LNCAP (cell line): ENCODE results near the gene INTS1.

Experiments used
- TF ChIP-seq, protein P1 (sequence below): fragments of 450-650 bp; IDR thresholded peaks from 2 replicates; pipeline ENCODE4 v1.5.1; 2017; ENCODE audit warnings: mild to moderate bottlenecking

The INTS1 gene

DNA sequence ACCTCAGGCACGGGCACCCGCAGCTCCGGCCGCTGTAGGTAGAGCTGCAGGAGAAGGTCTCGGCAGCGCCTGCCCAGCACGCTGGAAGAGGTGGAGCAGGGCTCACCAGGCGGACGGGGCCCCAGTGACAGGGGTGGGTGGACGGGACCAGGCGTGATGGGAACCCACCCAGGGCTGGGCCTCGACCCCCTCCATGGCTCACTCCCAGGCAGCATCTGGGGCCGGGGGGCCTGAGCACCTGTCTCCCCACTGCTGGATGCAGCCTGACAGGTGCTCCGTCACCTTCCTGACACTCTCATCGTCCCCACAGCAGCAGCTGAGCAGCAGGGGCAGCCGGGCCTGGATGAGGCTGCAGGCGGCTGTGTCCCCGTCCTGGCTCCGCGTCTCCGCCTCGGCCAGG is 28.2 kb downstream of the INTS1 start:
- TF ChIP-seq, protein P1, sequence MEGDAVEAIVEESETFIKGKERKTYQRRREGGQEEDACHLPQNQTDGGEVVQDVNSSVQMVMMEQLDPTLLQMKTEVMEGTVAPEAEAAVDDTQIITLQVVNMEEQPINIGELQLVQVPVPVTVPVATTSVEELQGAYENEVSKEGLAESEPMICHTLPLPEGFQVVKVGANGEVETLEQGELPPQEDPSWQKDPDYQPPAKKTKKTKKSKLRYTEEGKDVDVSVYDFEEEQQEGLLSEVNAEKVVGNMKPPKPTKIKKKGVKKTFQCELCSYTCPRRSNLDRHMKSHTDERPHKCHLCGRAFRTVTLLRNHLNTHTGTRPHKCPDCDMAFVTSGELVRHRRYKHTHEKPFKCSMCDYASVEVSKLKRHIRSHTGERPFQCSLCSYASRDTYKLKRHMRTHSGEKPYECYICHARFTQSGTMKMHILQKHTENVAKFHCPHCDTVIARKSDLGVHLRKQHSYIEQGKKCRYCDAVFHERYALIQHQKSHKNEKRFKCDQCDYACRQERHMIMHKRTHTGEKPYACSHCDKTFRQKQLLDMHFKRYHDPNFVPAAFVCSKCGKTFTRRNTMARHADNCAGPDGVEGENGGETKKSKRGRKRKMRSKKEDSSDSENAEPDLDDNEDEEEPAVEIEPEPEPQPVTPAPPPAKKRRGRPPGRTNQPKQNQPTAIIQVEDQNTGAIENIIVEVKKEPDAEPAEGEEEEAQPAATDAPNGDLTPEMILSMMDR = no peak

DNA sequence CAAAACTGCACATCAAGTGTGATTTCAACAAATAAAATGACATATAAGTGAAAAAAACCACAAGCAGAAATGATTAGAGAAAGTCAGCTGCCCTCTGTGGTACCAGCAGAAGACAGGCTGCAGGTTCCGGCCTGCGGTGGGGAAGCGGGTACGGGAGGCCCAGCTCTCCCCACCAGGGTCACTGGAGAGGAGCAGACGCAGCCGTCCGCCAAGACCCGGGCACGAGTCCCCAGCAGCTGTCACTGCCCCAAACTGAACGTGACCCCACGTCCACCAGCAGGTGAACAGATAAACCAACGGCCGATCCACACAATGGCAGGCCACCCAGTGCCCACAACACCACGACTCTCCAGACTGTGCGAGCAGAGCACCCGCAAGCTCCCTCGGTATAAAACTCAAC is 28.8 kb downstream of the INTS1 start:
- TF ChIP-seq, protein P1 = no peak

DNA sequence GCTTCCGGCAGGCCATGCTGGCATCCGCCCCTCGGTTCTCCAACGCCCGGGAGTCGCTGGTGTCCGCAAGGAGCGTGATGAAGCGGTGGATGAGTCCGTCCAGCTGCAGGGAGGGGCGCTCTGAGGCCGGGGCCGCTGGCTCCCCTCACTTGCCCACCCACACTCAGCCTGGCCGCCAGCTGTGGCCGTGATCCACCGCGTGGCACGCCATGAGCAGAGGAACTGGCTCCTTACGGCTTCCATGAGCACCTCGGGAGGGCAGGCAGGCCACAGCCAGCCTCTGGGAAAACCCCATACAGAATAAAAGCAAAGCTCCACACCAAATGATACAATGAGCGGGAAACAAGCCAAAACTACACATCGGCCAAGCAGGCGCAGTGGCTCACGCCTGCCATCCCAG is 29.5 kb downstream of the INTS1 start:
- TF ChIP-seq, protein P1 = no peak

DNA sequence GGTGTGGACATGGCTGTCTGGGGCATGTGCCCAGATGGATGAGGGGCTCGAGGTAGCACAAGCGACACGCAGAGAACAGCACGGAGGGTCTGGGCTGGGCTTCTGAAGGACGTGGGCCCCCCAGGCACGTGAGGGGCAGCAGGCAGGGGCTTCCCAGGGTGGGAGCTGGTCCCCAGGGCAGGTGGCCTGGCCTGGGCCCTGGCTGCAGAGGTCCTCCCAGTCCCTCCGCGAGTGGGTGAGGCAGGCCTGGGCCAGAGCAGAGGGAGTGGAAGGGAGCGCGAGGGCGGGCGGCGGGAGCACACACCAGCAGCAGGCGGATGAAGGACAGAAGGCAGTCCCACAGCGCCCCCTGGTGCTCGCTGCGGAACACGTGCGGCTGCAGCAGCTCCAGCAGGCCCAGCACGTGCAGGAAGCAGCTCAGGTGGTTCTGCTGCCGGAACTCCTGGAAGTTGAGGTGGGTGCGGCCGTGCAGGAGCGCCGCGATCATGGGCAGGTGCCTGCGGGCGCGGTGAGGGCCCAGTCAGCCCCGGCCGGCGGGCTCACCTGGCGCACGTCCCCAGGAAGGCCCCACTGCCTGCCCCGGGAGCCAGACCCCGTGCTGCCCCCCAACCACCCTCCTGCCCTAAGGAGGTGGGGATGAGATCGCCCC is 30.2 kb downstream of the INTS1 start:
- TF ChIP-seq, protein P1 = peak; percentile 94

DNA sequence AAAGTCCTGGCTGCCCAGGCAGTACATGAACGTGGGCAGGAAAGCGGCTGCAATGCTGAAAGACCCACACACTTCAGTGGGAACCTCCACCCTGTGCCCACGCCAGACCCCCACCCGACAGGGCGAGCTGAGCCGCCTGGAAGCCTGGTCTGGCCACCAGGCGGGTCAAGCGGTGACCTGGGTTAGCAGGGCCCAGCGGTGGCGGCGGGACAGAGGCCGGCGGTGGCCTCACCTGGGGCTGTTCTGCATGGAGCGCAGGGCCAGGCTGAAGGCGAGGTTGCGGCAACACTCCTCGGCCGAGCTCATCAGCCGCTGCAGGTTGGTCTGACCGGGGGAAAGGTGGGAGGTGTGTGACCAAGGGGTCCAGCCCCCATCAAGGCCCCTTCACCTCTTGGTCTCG is 33.3 kb downstream of the INTS1 start:
- TF ChIP-seq, protein P1 = no peak

DNA sequence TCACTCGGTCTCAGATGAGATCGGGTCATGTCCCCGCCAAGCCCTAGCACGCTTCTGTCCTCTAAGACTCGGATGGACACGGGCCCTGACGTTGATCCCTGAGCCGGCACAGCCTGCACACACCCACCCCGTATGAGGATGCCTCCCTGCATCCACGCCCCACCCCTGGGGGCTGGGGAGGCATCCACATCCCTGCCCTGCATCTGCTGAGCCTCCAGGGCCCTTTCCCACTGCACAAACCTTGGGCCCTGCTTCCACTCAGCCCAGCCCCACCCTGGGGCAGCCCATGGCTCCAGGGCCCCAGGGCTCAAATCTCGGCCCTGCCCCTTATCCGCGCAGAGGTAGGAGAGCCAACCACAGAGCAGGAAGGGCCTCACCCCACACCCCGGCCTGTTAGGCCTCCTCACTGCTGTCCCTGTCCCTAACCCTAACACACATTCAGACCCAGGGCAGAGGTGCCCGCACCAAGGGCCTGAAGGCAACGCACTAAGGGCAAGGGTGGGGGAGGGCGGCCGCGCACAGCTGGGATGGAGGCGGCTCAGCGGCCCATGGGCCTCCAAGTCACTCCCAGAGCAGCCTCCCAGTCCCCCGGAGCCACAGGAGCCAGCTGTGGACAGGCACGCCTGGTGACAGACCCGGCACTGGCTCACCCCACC is 35.4 kb downstream of the INTS1 start:
- TF ChIP-seq, protein P1 = no peak

DNA sequence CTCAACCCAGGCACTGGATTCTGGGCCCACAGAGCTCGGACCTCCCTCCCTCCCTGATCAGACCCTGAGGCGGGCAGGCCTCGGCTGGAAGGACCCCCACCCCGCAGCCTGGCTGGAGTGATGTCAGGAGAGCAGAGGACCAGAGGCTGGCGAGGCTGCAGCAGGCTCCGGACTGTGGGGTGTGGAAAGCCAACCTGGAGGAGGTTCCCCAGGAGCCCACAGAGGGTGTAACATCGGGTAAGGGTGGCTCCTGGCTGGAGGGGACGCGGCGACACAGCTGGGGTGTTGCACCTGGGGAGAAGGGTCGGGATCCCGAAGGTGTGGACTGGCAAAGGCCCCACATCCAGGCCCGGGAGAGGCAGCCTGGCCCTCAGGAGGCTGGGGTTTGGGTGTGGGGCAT is 36.0 kb downstream of the INTS1 start:
- TF ChIP-seq, protein P1 = no peak
